Adrenal gland (tissue), 12 donors: ENCODE results near the gene EXOC6. TPM values are rescaled to one million over a fixed set of nuclear protein-coding genes. Genes with fewer than 3 reads are reported as not detected.

Source experiments
- DNase-seq, 7 donors: peaks; one replicate each; pipeline ENCODE4 v3.0.0-alpha.2; 2019 to 2020
- H3K27ac ChIP-seq, 5 donors: fragments of 200-600 bp; sonication (generic) in 4 of 5; 1 replicate in 3 of 5; 2 replicates in 2 of 5; pipeline versions ENCODE4 v1.5.1 to v1.8.0; 2016 to 2020; ENCODE audit warnings: mild to moderate bottlenecking in 1 of 5
- H3K27me3 ChIP-seq: fragments of 200-600 bp; 2 replicates; pipeline ENCODE4 v1.8.0; 2021
- H3K36me3 ChIP-seq, 2 donors: fragments of 200-600 bp; replicated peaks in 1 of 2; 1 replicate in 1 of 2; 2 replicates in 1 of 2; pipeline versions ENCODE4 v1.5.1 to v1.8.0; 2018 to 2022
- H3K4me1 ChIP-seq, 2 donors: fragments of 200-600 bp; replicated peaks in 1 of 2; 1 replicate in 1 of 2; 2 replicates in 1 of 2; pipeline versions ENCODE4 v1.5.1 to v1.8.0; 2018 to 2021
- H3K4me3 ChIP-seq, 4 donors: fragments of 200-600 bp; sonication (generic) in 3 of 4; one replicate each; pipeline ENCODE4 v1.5.1; 2016 to 2018
- H3K9me3 ChIP-seq, 3 donors: fragments of 200-600 bp; sonication (generic) in 1 of 3; replicated peaks in 1 of 3; 1 replicate in 2 of 3; 2 replicates in 1 of 3; pipeline versions ENCODE4 v1.5.1 to v1.8.0; 2016 to 2021
- CTCF ChIP-seq, 6 experiments: fragments of 450-650 bp in 4 of 6; fragments of 200-600 bp in 2 of 6; sonication (generic) in 1 of 6; IDR thresholded peaks; 1 replicate in 5 of 6; 2 replicates in 1 of 6; pipeline versions ENCODE4 v1.5.1 to v1.8.0; 2016 to 2021; ENCODE audit warnings: antibody characterized with exemption in 6 of 6, mild to moderate bottlenecking in 2 of 6, moderate library complexity in 1 of 6
- POLR2A ChIP-seq, 2 donors: fragments of 450-650 bp; IDR thresholded peaks; one replicate each; pipeline ENCODE4 v1.6.1; 2017; ENCODE audit warnings: antibody characterized with exemption in 2 of 2, mild to moderate bottlenecking in 2 of 2, moderate library complexity in 1 of 2
- WGBS, 4 donors: extraction: QIAGEN DNeasy Blood & Tissue Kit in 2 of 4; methylation state at CpG; one replicate each; pipeline versions ENCODE4 v1.1.5 to v1.1.7; 2013 to 2017; 5-methylcytosine and 5-hydroxymethylcytosine counted together
- intact Hi-C, 2 donors: fragments of 100-400 bp; cut with DNase I; formaldehyde crosslinking; loops; one replicate each; pipeline versions ENCODE4 v1.14.1 to v1.15.0; 2022 to 2023
- polyA plus RNA-seq, 3 donors: library from polyadenylated mRNA; stranded (reverse); fragments of 200-250 nt in 2 of 3; fragments of 350-450 nt in 1 of 3; fragmentation: Illumina TruSeq in 1 of 3; extraction: RNeasy Lipid Tissue Mini Kit (QIAGEN cat#74804) in 1 of 3; gene quantifications; one replicate each; pipeline ENCODE4 v1.2.3, GENCODE V29; 2013 to 2014
- total RNA-seq, 9 donors: library from RNA; depleted of rRNA in 4 of 9; stranded (reverse); fragments of >200 nt in 4 of 9; fragments of 120-200 nt in 1 of 9; fragmentation: NEBNext Ultra II Directional in 1 of 9; extraction: Animal tissue kit (Norgen Biotek cat#: 25700) in 1 of 9; gene quantifications; one replicate each; pipeline versions ENCODE4 v1.1.0 to v1.2.4, GENCODE V29; 2013 to 2023
- donor health status: healthy with polysubstance abuse.
- donor health status: Bipolar disorder and iron deficiency.
- donor health status: DM: yes; HTN: yes; CAD: no.
- donor health status: DM: no; HTN: no; CAD: no.
- donor health status: DM: no; HTN: no; CAD: no.
- donor health status: DM: yes; HTN: yes; CAD: no.

Gene EXOC6
- total and polyA plus RNA-seq, 12 donors = 7.1 to 60.1 (median 25.7) TPM

- intact Hi-C loops = no loop called here
- Histone ChIP-seq H3K4me3 (no peak overlapping the region), H3K27ac (no peak overlapping the region), H3K4me1 (peaks cover 4 to 19% of the 10 kb centered on the region in 2 donors), H3K9me3 (no peaks in the 10 kb centered on the region), H3K36me3 (no peaks in the 10 kb centered on the region), H3K27me3 (peaks cover 67% of the 10 kb centered on the region)
- 16 to 25% (median 19%) methylated on average over 12 to 17 of the region's 17 CpGs for WGBS, 4 donors
- TF ChIP-seq POLR2A (IDR thresholded peaks at IDR 0.05) = no peak
- TF ChIP-seq CTCF (IDR thresholded peaks at IDR 0.05) = no peak
- DNase-seq = no peak
These were observed 219.4 kb downstream of the EXOC6 start for GRCh38 chr10:93067443-93068365.

- no peak for DNase-seq
- Histone ChIP-seq H3K36me3 (no peaks in the 10 kb centered on the region), H3K4me1 (peaks cover 13 to 27% of the 10 kb centered on the region in 2 donors), H3K4me3 (no peak overlapping the region), H3K27ac (no peak overlapping the region), H3K9me3 (no peaks in the 10 kb centered on the region), H3K27me3 (peaks cover 70% of the 10 kb centered on the region)
- no peak for TF ChIP-seq CTCF (IDR thresholded peaks at IDR 0.05)
- no peak for TF ChIP-seq POLR2A (IDR thresholded peaks at IDR 0.05)
- WGBS, 4 donors = 4 to 13% (median 8%) methylated on average over 23 to 73 of the region's 73 CpGs
- intact Hi-C loops = no loop called here
These were observed 220.3 kb downstream of the EXOC6 start for GRCh38 chr10:93068411-93069244.

- no peak for TF ChIP-seq POLR2A (IDR thresholded peaks at IDR 0.05)
- no peak for TF ChIP-seq CTCF (IDR thresholded peaks at IDR 0.05)
- H3K4me3 ChIP-seq = no peak overlapping the region
- H3K27me3 ChIP-seq = peaks cover 73% of the 10 kb centered on the region
- 32 to 48% (median 37%) methylated on average over 8 to 10 of the region's 10 CpGs for WGBS, 4 donors
- H3K27ac ChIP-seq = no peak overlapping the region
- H3K36me3 ChIP-seq = no peaks in the 10 kb centered on the region
- peaks cover 17 to 33% of the 10 kb centered on the region in 2 donors for H3K4me1 ChIP-seq
- no peaks in the 10 kb centered on the region for H3K9me3 ChIP-seq
- DNase-seq = no peak
- intact Hi-C loops = no loop called here
These were observed 220.9 kb downstream of the EXOC6 start for GRCh38 chr10:93069245-93069561.
